Renal pelvis (tissue), 4 donors: Measurements from ENCODE around the gene CCNL2. TPM values are rescaled to one million over a fixed set of nuclear protein-coding genes. Genes with fewer than 3 reads are reported as not detected.
A peak's percentile ranks its signal among the peaks of the same experiment; 100 is the strongest.
"Not testable (repeated sequence)": the region's sequence is repeated elsewhere in the genome, so short reads cannot be mapped to it uniquely, and the experiment has no call there.

ENCODE experiments used
- DNase-seq: peaks from one replicate; pipeline ENCODE4 v3.0.0-alpha.2; 2013
- polyA plus RNA-seq, 3 donors: library from polyadenylated mRNA; unstranded; fragments of 120-200 nt; gene quantifications; one replicate each; pipeline ENCODE4 v1.2.1, GENCODE V29; 2013; ENCODE audit not compliant: insufficient read length in 3 of 3

CCNL2 gene
- polyA plus RNA-seq, 3 donors: 218 to 373 (median 330) TPM

DNA sequence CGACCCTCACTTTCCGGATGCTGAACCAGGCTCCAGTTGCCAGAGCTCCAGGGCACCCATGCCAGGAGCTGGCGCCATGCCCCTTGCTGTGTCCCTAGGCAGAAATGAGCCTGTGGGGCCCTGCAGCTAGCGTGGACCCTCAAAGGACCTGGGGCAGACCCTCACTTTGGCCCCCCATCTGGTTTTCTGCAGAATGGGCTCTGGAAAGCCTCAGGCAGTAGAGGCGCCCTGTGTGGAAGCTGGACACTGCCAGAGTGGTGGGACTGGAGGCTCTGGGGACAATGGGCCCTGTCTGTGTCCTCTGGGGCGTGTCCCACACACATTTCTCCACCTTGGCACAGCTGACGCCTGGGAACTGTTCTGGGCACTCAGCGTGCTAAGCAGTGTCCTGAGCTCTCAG lies 17.8 kb downstream of the CCNL2 start:
- DNase-seq: no peak

GRCh38 chr1:1380860-1381259 lies 18.3 kb downstream of the CCNL2 start:
- DNase-seq: no peak

GRCh38 chr1:1377540-1378205 lies 21.5 kb downstream of the CCNL2 start:
- no peak for DNase-seq

DNA sequence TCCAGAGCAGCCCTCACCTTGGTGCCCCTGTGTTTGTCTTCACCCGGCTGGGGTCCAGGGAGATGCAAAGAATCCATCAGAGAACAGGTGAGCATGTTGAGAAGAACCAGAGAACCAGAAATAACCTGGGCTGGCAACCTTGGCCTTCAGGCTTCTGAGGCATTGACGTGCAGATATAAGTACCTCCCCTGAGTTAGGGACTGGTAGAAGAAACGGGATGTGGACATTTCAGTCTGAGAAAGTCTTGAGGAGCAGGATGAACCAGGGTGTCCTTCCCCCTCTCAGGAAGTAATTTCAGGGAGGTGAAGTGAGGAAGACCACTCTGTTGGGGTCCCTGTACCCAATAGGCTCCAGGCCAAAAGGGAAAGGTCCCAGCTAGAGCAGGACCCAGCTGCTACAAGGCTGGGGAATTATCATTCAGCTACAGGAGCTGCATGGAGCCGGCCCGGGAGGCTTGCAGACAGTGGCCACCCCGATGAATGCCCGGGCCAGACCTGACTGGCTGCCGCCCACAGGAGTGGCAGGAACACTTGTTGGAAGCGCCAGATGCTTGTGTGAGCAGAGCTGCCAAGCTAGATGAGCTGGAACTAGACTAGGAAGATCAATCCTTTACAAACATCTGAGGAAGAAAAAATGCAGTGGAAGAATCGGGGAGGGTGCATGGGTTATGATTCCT lies 22.4 kb downstream of the CCNL2 start:
- DNase-seq: no peak

GRCh38 chr1:1374929-1375662 lies 24.0 kb downstream of the CCNL2 start, which contains the start of gene AURKAIP1:
Gene AURKAIP1 (minus strand): TSS chr1:1375207. CDS start chr1:1374756, 451 bp downstream.
- DNase-seq: peak; percentile 100

GRCh38 chr1:1374589-1374928 lies 24.6 kb downstream of the CCNL2 start:
- no peak for DNase-seq

DNA sequence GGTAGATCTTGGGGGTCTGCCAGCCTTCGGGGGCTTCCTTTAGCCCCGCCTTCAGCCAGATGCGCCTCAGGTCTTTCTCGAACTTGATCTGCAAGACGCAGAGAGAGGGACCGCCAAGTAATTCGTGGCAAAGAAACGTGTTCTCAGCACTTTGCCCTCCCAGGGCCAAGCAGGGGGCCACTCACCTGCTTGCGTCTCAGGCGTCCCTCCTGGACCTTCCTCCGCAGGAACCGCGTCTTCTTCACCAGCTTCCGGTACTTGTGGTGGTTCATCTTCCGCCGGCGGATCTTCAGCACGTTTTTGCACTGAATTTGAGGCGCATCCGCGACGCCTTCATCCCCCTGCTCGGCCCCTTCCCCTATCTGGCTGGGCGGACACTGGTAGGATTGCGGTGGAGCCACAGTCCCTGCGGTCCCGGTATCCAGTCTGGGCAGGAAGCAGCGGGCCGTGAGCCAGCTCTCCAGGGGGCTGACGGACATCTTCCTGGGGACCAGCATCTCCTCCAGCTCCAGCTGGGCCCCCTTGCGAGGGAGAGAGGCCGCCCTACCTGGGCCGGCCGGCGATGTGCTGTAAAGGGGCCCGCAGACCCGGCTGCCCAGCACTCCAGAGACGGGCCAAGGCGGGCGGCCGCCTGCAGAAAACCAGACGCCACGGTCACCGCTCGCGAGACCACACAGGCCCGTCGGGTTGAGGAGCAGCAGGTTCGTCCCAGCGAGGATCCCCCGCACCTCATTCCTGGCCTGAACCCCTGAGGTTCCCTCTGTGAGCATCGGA lies 25.1 kb downstream of the CCNL2 start:
- no peak for DNase-seq

DNA sequence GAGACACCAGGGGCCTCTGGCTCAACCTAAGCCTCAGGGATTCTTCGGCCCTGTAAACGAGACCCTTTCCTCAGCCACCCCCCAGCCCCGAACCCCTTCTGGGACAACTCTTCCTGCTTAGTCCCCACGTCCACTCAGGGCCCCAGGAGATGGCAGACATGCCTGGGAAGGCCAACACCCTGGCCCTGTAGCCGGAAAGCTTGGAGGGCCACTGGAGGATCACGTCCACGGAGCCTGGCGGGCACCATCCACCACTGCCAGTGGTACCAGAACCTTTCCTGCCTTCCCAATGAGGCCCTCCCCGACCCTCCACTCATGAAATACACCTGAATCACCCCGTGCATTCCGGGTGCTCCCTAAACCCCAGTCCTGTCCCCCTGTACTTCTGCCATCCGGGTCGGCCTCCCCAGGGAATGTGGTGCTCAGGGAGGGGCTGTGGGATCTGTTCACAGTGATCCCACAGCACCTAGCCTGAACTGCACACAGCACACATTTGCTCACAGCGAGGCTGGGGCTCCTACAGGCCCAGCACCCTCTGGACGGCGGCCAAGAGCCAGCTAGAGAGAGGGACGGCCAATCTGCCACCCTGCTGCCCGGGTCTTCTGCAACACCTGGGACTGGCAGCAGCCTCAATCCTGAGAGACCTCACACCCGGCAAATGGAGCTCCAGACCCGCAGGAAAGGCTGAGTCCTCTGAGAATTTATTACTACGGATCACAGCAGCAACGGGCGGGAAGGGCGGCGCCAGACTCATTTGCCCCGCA lies 25.9 kb downstream of the CCNL2 start:
- no peak for DNase-seq

- DNase-seq: no peak
These were observed 27.1 kb downstream of the CCNL2 start for GRCh38 chr1:1371746-1372711.

DNA sequence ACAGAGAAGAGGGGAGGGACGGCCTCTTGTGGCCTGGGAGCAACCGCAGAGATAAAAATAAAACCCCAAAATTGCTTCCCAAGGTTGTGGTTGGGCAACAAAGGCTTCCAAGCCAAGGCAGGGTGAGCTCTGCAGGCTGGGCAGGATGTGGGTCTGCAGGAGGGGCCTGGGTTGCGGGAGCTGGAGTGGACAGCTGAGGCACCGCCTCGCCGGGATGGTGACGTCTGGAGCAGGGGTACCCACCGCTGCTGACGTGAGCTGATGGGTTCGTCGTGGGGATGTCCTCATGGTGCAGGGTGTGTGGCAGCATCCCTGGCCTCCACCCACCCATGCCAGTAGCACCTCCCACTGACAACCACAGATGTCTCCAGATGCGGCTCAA lies 27.8 kb downstream of the CCNL2 start:
- DNase-seq: no peak

DNA sequence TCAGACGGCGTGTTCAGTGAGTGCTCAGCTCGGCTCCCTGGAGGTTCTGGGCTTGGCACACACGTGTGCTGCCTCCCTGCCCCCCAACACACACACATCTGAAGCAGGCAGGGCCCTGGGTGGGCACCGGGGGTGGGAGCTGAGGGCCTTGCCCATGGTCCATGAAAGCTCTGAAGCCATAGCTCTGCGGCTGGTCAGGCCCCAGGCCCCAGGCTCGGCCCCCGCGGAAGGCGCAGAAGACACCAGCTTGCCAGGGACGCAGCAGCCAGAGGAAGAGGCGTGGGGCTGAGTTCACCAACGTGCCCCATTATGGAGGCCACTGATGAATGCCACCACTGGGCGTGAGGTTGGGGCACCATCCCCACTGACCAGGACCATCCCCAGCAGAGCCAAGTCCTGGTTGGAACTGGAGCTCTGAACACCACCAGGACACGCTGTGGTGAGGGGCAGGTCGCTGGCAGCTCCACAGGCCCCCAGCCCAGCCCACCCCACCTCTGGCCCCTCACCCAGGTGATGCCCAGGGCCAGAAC lies 28.3 kb downstream of the CCNL2 start:
- no peak for DNase-seq

DNA sequence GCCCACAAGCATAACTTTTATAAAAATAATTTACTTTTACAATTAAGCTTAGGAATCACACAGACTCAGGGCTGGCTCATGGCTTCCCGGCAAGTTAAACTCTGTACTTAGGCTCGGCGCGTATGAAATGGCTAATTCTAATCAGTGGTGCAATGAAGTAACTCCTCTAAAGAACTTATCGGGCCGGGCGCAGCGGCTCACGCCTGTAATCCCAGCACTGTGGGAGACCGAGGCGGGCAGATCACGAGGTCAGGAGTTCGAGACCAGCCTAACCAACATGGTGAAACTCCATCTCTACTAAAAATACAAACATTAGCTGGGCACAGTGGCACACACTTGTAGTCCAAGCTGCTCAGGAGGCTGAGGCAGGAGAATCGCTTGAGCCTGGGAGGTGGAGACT lies 29.0 kb downstream of the CCNL2 start:
- not testable (repeated sequence) for DNase-seq

GRCh38 chr1:1367315-1367714 lies 31.8 kb downstream of the CCNL2 start:
- DNase-seq: no peak

GRCh38 chr1:1366699-1367066 lies 32.5 kb downstream of the CCNL2 start:
- DNase-seq: no peak

GRCh38 chr1:1365875-1366698 lies 33.0 kb downstream of the CCNL2 start:
- DNase-seq: no peak

DNA sequence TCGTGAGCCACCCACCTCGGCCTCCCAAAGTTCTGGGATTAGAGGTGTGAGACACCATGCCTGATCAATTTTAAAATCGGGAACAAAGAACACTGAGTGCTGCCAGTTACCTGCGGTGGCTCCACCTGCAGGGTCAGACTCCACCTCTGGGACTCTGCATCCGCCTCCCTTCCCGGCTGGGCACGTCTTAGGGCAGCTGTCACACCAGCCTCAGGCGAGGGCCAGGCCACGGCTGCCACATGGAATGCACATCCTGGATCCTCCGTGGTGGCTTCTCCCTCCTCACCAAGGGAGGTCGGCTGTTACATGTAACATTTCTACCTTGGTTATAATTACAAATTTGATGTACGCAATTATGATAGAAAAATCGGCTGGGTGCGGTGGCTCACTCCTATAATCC lies 34.9 kb downstream of the CCNL2 start:
- DNase-seq: no peak

DNA sequence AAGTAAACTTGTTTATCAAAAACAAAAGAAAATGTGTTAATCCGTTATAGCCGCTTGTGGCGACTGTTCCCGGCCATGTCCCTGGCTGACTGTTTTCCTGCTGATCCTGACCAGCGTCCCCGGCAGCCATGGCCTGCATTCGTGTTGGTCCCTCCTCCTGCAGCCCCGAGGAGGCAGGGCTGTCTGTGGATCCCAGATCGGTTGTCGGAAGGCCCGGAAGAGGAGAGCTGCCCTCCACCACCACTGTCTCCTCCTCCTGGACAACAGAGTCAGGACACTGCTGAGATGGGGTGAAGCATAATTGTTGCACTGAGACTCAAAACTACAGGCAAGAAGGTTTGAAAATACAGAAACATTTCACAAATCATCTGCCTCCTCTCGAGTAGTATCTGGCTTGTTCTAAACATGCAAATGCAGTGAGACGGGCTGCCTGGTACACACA lies 37.1 kb downstream of the CCNL2 start:
- no peak for DNase-seq

DNA sequence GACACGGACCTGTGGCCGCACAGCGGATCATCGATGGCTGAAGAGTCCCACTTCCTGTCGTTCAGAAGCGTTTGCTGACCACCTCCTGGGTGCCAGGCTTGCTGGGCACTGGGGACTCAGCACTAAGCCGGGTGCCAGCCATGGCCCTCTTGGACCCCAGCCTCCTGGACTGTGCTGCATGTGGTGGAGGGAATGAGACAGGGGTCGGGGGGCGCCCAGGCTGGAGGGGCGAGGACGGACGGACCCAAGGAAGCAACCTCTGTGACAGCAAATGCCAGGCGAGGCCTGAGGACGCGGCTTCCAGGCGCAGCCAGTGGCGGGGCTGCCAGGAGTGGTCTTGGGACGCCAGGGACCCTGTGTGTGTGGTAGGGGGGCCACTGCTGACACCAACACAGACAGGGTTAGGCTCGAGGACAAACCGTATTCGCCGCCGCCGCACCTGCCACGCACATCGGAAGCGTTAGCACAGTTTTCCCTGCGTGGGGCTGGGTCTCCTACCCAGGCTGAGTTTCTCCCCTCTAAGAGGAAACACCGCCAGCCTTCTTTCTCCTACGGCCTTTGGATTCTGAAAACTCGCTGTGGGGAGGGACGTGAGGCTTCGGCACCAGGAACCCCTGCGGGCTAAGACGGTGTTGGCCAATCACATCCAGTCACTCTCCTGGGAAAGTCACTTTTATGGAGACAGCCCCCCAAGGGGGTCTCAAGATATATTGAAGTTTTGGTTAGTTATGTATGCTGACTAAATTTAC lies 37.7 kb downstream of the CCNL2 start:
- DNase-seq: no peak
